Prostate gland (tissue), 2 donors: ENCODE data around the gene FGF19. TPM values are rescaled to one million over a fixed set of nuclear protein-coding genes. Genes with fewer than 3 reads are reported as not detected.
"Not testable (repeated sequence)": the region's sequence is repeated elsewhere in the genome, so short reads cannot be mapped to it uniquely, and the experiment has no call there.

Experiments used
- DNase-seq: peaks from one replicate; pipeline ENCODE4 v3.0.0-alpha.2; 2019; ENCODE audit warnings: low spot score
- H3K27ac ChIP-seq, 2 donors: fragments of 200-600 bp; sonication (generic); 2 replicates each; pipeline ENCODE4 v1.5.1; 2017 to 2019
- H3K27me3 ChIP-seq: fragments of 200-600 bp; sonication (generic); replicated peaks from 2 replicates; pipeline ENCODE4 v1.5.1; 2019; ENCODE audit not compliant: insufficient read depth
- H3K36me3 ChIP-seq, 2 donors: fragments of 200-600 bp; sonication (generic); 1 replicate in 1 of 2; 2 replicates in 1 of 2; pipeline versions ENCODE4 v1.5.1 to v1.8.1; 2017 to 2019
- H3K4me1 ChIP-seq: fragments of 200-600 bp; sonication (generic); replicated peaks from 2 replicates; pipeline ENCODE4 v1.5.1; 2019
- H3K4me3 ChIP-seq, 2 donors: fragments of 200-600 bp; sonication (generic); 2 replicates each; pipeline ENCODE4 v1.5.1; 2017 to 2019
- H3K9me3 ChIP-seq: fragments of 200-600 bp; sonication (generic); 2 replicates; pipeline ENCODE4 v1.5.1; 2017
- CTCF ChIP-seq, 4 experiments: fragments of 200-600 bp in 2 of 4; fragments of 450-650 bp in 2 of 4; sonication (generic) in 2 of 4; IDR thresholded peaks; 1 replicate in 3 of 4; 2 replicates in 1 of 4; pipeline ENCODE4 v1.5.1; 2016 to 2019; ENCODE audit warnings: antibody characterized with exemption in 4 of 4, mild to moderate bottlenecking in 2 of 4, moderate library complexity in 2 of 4
- POLR2A ChIP-seq: fragments of 450-650 bp; IDR thresholded peaks from one replicate; pipeline ENCODE4 v1.6.1; 2016; ENCODE audit warnings: antibody characterized with exemption, mild to moderate bottlenecking
- POLR2AphosphoS5 ChIP-seq: sonication (generic); formaldehyde crosslinking; IDR thresholded peaks from one replicate; pipeline ENCODE4 v1.6.1; 2017; ENCODE audit warnings: antibody characterized with exemption
- WGBS: methylation state at CpG from one replicate; pipeline ENCODE4 v1.1.5; 2018; 5-methylcytosine and 5-hydroxymethylcytosine counted together
- intact Hi-C: fragments of 100-400 bp; cut with DNase I; formaldehyde crosslinking; loops from one replicate; pipeline ENCODE4 v1.14.2; 2022
- total RNA-seq, 2 donors: library from RNA; depleted of rRNA; stranded (reverse); fragments of >200 nt; gene quantifications; one replicate each; pipeline ENCODE4 v1.1.0, GENCODE V29; 2016

Gene FGF19
- total RNA-seq, 2 donors from 2014 or later: not detected

GRCh38 chr11:69698362-69698761 lies 5.5 kb downstream of the FGF19 start:
- Histone ChIP-seq H3K4me1 (no peaks in the 10 kb centered on the region), H3K9me3 (no peaks in the 10 kb centered on the region), H3K4me3 (no peak overlapping the region), H3K27ac (no peak overlapping the region), H3K36me3 (no peaks in the 10 kb centered on the region), H3K27me3 (peaks cover 15% of the 10 kb centered on the region)
- TF ChIP-seq POLR2A: no peak
- no peak for TF ChIP-seq POLR2AphosphoS5
- no peak for TF ChIP-seq CTCF (IDR thresholded peaks at IDR 0.05)
- DNase-seq: no peak
- 88% methylated on average over 2 of the region's 2 CpGs for WGBS
- intact Hi-C loops: no loop called here

GRCh38 chr11:69697861-69698260 lies 6.0 kb downstream of the FGF19 start:
- intact Hi-C loops: no loop called here
- H3K9me3 ChIP-seq: no peaks in the 10 kb centered on the region
- H3K36me3 ChIP-seq: no peaks in the 10 kb centered on the region
- no peak overlapping the region for H3K27ac ChIP-seq
- 84% methylated on average over 10 of the region's 10 CpGs for WGBS
- H3K27me3 ChIP-seq: peaks cover 10% of the 10 kb centered on the region
- TF ChIP-seq POLR2A: no peak
- TF ChIP-seq POLR2AphosphoS5: no peak
- TF ChIP-seq CTCF (IDR thresholded peaks at IDR 0.05): no peak
- DNase-seq: no peak
- H3K4me1 ChIP-seq: no peaks in the 10 kb centered on the region
- H3K4me3 ChIP-seq: no peak overlapping the region

- Histone ChIP-seq H3K36me3 (no peaks in the 10 kb centered on the region), H3K27ac (no peak overlapping the region), H3K9me3 (no peaks in the 10 kb centered on the region), H3K4me1 (no peaks in the 10 kb centered on the region), H3K27me3 (peaks cover 6% of the 10 kb centered on the region), H3K4me3 (no peak overlapping the region)
- TF ChIP-seq CTCF (IDR thresholded peaks at IDR 0.05) (no peak), POLR2AphosphoS5 (no peak), POLR2A (no peak)
- intact Hi-C loops: no loop called here
- WGBS: 92% methylated on average over 8 of the region's 8 CpGs
- DNase-seq: no peak
Observed at GRCh38 chr11:69697469-69697843, 6.4 kb downstream of the FGF19 start.

GRCh38 chr11:69696749-69697468 lies 6.9 kb downstream of the FGF19 start:
- Histone ChIP-seq H3K4me3 (no peak overlapping the region), H3K27me3 (peaks cover under 1% of the 10 kb centered on the region), H3K9me3 (no peaks in the 10 kb centered on the region), H3K4me1 (no peaks in the 10 kb centered on the region), H3K36me3 (no peaks in the 10 kb centered on the region), H3K27ac (no peak overlapping the region)
- intact Hi-C loops: no loop called here
- 62% methylated on average over 15 of the region's 15 CpGs for WGBS
- TF ChIP-seq POLR2A (no peak), POLR2AphosphoS5 (no peak), CTCF (IDR thresholded peaks at IDR 0.05) (no peak)
- DNase-seq: no peak

- H3K27me3 ChIP-seq, H3K27ac ChIP-seq, H3K4me1 ChIP-seq, intact Hi-C loops, H3K9me3 ChIP-seq, H3K4me3 ChIP-seq, DNase-seq, H3K36me3 ChIP-seq: not testable (repeated sequence)
- WGBS: 76% methylated on average over 6 of the region's 6 CpGs
Observed at GRCh38 chr11:69695995-69696394, 7.8 kb downstream of the FGF19 start.
